ENCODE data around the gene TEX10.

Gene TEX10

DNA sequence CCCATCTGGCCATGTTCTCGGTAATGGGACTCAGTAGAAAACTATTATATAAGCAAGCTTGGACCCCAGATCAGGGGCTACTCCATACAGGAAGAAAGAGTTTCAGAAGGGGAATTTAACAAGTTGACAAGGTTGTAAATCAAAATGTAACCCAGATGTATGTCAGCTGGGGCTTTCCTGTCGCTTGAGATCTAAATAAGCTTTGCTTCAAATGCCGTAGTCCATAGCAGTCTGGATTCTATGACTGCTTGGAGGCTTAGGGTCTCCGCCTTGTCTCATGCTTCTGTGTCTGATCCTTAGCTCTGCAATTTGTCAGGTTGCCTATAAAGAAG is 70.4 kb downstream of the TEX10 start:
- DNase-seq, result no peak

DNA sequence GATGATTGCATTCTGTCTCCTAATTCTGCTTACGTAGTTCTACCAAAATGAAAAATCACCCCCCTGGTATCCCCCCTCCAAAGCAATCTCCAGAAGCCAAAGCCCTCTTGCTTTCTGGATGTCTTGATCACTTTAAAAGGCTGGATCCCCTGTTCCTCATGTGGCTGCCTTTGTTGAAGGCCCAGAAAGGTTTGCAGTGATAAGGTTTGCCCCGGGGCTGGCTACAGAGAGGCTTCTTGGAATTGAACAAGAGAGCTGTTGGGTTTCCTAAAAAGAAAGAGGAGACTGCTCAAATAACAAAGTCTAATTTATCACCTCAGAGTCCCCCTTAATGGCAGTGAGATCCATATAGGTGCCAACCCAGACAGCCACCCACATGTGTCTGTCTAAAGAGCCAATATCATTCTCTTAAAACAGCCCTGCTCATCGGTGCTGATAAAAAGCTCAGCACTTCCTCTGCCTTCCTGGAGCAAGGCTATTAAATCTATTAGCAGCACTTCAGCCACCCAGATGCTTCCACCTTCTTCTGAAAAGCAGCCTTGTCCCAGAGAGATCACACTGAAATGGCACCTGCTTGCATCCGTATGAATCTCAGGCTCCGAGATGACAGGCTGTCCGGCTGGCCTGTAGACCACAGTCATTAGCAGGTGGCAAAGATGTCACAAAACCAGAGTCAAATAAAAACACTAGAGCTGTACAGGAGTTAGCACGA is 70.9 kb downstream of the TEX10 start:
- no peak for DNase-seq

DNA sequence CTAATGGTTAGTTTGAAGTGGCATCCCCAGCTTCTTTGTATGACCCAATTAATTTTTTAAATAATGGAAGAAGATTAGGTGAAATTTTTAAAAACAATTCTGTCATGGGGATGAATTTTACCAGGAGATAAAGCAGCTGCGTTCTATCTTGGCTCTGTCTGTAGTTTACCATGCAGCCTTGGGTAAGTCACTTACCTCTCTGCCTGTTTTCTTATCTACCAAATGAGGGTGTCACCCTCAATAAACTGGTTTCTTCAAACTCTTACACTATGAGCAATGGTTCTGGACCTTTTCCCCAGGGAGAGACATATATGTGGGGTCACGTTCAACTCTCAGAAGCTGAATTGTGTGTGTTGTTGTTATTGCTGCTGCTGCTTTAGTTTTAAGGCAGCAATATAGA is 71.7 kb downstream of the TEX10 start:
- DNase-seq, result no peak

DNA sequence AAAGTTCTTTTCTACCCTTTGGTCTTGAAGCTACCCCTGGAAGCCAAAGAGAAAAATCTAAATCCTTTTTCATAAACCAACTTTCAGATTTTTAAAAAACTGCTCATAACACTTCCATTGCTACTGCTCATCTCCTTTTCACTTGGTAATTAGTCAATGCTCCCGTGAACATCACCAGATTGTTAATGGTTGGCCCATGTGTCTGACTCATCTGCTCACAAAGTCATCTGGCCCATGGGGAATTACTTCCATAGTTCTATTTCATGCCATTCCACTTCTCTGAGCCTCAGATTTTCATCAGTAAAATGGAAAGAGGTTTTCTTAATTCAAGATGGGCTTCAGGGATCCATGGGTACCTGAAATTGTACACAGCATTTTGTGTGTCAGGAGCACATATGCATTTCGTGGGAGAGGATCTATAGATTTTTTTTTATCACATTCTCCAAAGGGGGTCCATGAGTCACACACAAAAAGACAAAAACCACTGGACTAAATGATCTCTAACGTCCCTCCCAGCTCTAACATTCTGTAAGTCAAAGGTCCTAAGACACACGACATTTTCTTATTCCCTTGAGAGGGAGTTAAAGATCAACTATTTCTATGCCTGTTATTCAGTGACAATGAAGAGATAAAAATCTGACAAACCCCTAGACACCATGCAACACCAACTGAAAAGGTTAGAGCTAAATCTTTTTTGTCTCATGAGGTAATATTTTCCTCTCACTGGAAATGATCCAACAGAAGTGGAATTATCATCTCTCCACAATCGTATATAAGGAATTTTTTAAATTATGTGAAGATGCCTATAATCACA is 75.4 kb downstream of the TEX10 start:
- no peak for DNase-seq

GRCh38 chr9:100269656-100270055 is 83.1 kb downstream of the TEX10 start:
- no peak for DNase-seq

- DNase-seq, result no peak
Measured at GRCh38 chr9:100268271-100268670, 84.5 kb downstream of the TEX10 start.

GRCh38 chr9:100267211-100267610 is 85.5 kb downstream of the TEX10 start:
- DNase-seq, result no peak
